ENCODE results near the gene EPB41L5. TPM values are rescaled to one million over a fixed set of nuclear protein-coding genes. Genes with fewer than 3 reads are reported as not detected.
A peak's percentile ranks its signal among the peaks of the same experiment; 100 is the strongest.

The EPB41L5 gene
- total RNA-seq, 1 donor from 2014 or later = 29.4 TPM

DNA sequence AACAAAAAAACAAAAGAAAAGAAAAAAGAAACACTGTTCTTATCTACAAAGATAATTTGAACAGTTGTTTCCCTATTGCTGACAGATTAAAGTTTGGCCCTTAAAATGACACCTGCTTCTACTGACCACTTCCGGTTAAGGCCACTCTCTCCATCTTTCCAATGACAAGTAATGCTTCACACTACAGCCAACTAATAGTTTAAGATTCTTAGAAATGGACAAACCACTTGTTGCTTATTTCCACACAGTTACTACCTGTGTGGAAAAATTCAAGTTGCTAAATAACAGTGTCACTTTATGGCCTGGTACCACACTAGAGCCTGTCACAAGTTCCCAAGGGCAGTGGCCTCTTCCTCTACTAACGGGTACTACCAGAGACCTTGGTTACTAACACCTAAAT, 207.9 kb downstream of the EPB41L5 start:
- CTCF ChIA-PET = no interaction called here
- Mint-ChIP-seq H3K27ac (no peak overlapping the region), H3K27me3 (no peaks in the 10 kb centered on the region), H3K36me3 (ENCODE audit: low read depth) (peaks cover 48% of the 10 kb centered on the region), H3K4me1 (peaks cover 48% of the 10 kb centered on the region), H3K9me3 (peaks cover 2% of the 10 kb centered on the region), H3K4me3 (no peak overlapping the region)
- ATAC-seq (ENCODE audit: low read depth) (no peak), DNase-seq (no peak)
- TF ChIP-seq, protein P1, sequence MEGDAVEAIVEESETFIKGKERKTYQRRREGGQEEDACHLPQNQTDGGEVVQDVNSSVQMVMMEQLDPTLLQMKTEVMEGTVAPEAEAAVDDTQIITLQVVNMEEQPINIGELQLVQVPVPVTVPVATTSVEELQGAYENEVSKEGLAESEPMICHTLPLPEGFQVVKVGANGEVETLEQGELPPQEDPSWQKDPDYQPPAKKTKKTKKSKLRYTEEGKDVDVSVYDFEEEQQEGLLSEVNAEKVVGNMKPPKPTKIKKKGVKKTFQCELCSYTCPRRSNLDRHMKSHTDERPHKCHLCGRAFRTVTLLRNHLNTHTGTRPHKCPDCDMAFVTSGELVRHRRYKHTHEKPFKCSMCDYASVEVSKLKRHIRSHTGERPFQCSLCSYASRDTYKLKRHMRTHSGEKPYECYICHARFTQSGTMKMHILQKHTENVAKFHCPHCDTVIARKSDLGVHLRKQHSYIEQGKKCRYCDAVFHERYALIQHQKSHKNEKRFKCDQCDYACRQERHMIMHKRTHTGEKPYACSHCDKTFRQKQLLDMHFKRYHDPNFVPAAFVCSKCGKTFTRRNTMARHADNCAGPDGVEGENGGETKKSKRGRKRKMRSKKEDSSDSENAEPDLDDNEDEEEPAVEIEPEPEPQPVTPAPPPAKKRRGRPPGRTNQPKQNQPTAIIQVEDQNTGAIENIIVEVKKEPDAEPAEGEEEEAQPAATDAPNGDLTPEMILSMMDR (IDR thresholded peaks at IDR 0.05) = no peak
- POLR2A ChIA-PET = interaction anchor here (0.9 kb wide), 1 partner anchor 44 kb away, joined by 5 read pairs; no protein-coding TSS in a partner anchor
- intact Hi-C loops (cut with micrococcal nuclease) = loop anchor here (5.0 to 10.0 kb wide), 2 partner anchors 47 to 856 kb away; partner anchors contain the start of genes C2orf76 and DBI

DNA sequence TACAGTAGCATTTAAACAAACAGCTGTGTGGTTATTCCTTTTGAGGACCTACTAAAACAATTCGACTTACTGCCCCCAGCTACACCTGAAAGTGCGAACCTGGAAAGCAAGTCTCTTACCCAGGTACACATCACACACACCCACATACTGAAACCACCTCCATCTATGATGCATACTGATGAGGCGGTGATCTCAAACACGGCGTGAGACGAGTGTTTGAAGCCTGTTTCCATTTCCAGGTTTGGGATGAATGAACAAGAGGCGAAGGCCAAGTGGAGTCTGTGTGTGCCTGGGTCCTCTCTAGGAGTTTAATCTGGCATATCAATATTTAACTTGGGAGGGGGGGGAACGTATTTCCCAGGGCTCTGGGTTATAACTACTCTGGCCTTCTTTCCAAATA, 208.7 kb downstream of the EPB41L5 start:
- peaks cover 46% of the 10 kb centered on the region for H3K36me3 Mint-ChIP-seq (ENCODE audit: low read depth)
- no peak for ATAC-seq (ENCODE audit: low read depth)
- no peak for DNase-seq
- H3K9me3 Mint-ChIP-seq = peaks cover 2% of the 10 kb centered on the region
- no peaks in the 10 kb centered on the region for H3K27me3 Mint-ChIP-seq
- H3K4me1 Mint-ChIP-seq = peaks cover 48% of the 10 kb centered on the region
- H3K27ac Mint-ChIP-seq = peak overlapping the region; percentile 63
- H3K4me3 Mint-ChIP-seq = peak overlapping the region; percentile 81
- TF ChIP-seq, protein P1 (IDR thresholded peaks at IDR 0.05) = no peak
- ChIA-PET CTCF (no interaction called here), POLR2A (interaction anchor here (0.9 to 2.4 kb wide), 2 partner anchors 45 kb away, joined by 5 to 32 read pairs; no protein-coding TSS in a partner anchor)
- intact Hi-C loops (cut with micrococcal nuclease) = loop anchor here (2.0 to 10.0 kb wide), 3 partner anchors 46 to 857 kb away; partner anchors contain the start of genes C2orf76, DBI and TMEM177

DNA sequence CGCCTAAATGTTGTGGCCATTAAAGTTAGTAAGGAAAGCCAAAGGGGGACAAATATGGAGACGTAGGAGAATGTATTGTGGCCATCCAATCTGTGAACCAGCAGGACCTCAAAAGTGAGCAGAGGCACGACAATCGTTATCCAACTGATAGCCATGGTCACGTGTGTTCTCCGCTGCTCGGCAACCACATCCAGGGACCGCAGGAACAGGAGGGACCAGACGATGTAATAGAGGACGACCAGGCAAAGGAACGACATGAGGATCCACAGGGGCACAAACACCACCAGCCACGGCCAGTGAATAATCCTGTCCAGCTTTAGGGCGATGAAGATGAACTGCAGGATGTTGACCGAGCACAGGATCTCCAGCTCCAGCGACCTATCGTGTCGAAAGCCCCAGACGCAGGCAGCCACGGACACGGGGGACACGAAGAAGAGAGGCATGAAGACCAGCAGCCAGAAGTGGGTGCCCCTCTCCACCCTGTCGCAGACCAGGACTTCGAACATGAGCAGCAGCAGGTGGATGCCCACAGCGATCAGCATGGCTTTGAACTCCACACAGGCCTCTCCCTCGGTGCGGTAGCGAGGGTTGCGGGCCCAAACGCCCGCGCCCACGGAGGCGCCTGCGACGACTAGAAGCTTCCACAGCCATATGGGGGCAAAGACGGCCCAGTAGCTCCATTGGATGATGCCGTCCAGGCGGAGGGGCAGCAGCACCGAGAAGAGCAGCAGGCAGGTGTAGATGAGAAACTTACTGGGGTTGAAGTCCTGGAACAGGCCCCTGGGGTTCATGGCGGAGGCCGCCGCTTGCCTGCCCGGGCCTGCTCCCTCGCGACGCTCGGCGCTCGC, 209.5 kb downstream of the EPB41L5 start:
- Mint-ChIP-seq H3K4me1 (peaks cover 51% of the 10 kb centered on the region), H3K27ac (peak overlapping the region; percentile 80), H3K4me3 (peak overlapping the region; percentile 81), H3K27me3 (no peaks in the 10 kb centered on the region), H3K9me3 (peaks cover 2% of the 10 kb centered on the region), H3K36me3 (ENCODE audit: low read depth) (peaks cover 45% of the 10 kb centered on the region)
- DNase-seq = no peak
- ChIA-PET CTCF (interaction anchor here (1.0 kb wide), 2 partner anchors 30 to 91 kb away, joined by 5 to 6 read pairs; partner anchors contain the start of gene RALB), POLR2A (interaction anchor here (0.6 to 2.4 kb wide), 9 partner anchors 10 to 209 kb away, joined by 3 to 37 read pairs (median 4); partner anchors contain the start of genes EPB41L5, INHBB and RALB)
- ATAC-seq (ENCODE audit: low read depth) = no peak
- intact Hi-C loops (cut with micrococcal nuclease) = loop anchor here (1.0 to 10.0 kb wide), 10 partner anchors 10 to 858 kb away; partner anchors contain the start of genes C2orf76, DBI, EPB41L5 and PTPN4
- TF ChIP-seq, protein P1 (IDR thresholded peaks at IDR 0.05) = no peak

DNA sequence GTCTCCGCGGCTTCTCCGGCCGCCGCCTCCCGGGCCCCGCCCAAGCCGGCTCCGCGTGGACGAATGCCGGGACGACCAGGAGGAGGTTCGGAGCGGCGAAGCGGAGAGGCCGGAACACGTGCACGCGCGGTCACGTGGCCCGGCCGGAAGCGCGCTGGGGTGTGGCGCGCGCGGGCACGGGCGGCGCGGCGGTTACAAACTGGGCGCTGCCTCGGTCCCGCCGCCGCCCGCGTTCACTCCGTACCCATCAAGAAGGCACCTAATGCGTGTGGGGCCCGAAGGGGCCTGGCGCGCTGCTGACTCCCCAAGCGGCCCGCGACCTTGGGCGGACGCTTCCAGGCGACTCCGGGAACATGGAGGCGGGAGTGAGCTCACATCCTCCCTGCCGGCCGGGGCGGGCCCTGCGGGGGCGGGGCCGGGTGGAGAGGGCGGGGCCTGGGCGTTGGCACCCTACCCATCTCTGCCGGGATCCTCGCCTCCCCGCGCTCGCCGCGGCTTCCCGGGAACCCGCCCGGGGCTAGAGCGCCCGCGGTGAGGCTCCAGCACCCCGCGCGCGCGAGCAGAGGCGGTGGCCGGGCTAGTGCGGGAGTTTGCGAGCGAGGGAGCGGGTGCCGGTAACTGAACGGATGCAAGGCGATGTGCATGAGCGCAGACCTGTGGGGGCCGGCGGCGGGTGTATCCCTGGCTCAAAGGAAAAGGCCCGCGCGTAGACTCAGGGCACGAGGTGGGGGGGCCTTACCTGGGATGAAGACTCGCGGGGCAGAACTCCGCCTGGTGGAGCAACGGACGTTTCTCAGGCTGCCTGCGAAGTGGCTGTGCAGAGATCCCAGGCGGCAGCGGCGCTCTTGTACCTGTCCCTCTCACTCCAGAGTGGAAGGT, 210.4 kb downstream of the EPB41L5 start, which contains the start of gene TMEM185B:
Gene TMEM185B (minus strand): TSS at position 367 of the 879 bp plus-strand sequence. CDS start 424 bp downstream, outside the sequence.
- TF ChIP-seq, protein P1 (IDR thresholded peaks at IDR 0.05) = no peak
- peaks cover 2% of the 10 kb centered on the region for H3K9me3 Mint-ChIP-seq
- H3K27ac Mint-ChIP-seq = peak within 1 kb of the TSS; percentile 90
- H3K36me3 Mint-ChIP-seq (ENCODE audit: low read depth) = peaks cover 37% of the 10 kb centered on the region
- ATAC-seq (ENCODE audit: low read depth) (peak; percentile 96), DNase-seq (peak; percentile 97)
- H3K4me1 Mint-ChIP-seq = peaks cover 56% of the 10 kb centered on the region
- POLR2A ChIA-PET = interaction anchor here (0.6 to 2.4 kb wide), 13 partner anchors 9 to 545 kb away, joined by 3 to 37 read pairs (median 4); partner anchors contain the start of genes EPB41L5, INHBB, PTPN4 and RALB
- no peaks in the 10 kb centered on the region for H3K27me3 Mint-ChIP-seq
- intact Hi-C loops (cut with micrococcal nuclease) = loop anchor here (1.0 to 10.0 kb wide), 10 partner anchors 9 to 858 kb away; partner anchors contain the start of genes C2orf76, DBI, EPB41L5 and PTPN4
- CTCF ChIA-PET = interaction anchor here (1.0 to 1.4 kb wide), 4 partner anchors 9 to 90 kb away, joined by 3 to 6 read pairs (median 4); partner anchors contain the start of gene RALB
- H3K4me3 Mint-ChIP-seq = peak within 1 kb of the TSS; percentile 87

Measured in activated B cell treated with CpG ODN at 0.5 μM for 24 hours (primary cell).